ENCODE measurements around the gene JMJD8.

Gene JMJD8, protein sequence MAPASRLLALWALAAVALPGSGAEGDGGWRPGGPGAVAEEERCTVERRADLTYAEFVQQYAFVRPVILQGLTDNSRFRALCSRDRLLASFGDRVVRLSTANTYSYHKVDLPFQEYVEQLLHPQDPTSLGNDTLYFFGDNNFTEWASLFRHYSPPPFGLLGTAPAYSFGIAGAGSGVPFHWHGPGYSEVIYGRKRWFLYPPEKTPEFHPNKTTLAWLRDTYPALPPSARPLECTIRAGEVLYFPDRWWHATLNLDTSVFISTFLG

DNA sequence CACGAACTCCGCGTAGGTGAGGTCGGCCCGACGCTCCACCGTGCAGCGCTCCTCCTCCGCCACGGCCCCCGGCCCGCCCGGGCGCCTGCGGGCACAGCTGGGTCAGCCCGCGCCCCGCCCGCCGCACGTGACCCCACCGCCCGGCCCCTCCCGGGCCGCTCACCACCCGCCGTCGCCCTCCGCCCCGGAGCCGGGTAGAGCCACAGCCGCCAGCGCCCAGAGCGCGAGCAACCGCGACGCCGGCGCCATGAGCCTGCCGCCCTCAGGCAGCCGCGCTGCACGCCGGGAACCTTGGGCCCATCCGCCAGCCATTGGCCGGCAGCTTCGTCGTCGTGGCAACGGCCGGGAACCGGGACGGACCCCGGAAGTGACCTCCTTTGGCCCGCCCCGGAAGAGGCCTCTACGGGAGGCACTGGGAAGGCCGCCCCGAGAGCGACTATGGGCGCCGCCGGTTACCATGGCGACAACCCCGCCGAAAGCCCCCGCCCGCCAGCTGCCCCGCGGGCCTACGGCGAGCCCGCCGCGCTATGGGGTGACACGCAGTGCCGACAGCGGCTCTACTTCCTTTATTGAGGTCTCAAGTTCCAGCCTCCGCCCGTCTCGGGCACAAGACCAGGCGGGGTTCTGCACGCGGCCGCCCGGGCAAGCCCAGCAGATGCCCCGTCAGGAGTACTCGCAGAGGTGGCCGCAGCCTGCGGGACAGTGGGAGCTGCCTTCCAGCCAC lies at the start of gene JMJD8:
TSS of gene JMJD8 (minus strand) at position 264 of the 724 bp plus-strand sequence. CDS start at position 249, 15 bp downstream.
- DNase-seq: peak; percentile 95 to 98

DNA sequence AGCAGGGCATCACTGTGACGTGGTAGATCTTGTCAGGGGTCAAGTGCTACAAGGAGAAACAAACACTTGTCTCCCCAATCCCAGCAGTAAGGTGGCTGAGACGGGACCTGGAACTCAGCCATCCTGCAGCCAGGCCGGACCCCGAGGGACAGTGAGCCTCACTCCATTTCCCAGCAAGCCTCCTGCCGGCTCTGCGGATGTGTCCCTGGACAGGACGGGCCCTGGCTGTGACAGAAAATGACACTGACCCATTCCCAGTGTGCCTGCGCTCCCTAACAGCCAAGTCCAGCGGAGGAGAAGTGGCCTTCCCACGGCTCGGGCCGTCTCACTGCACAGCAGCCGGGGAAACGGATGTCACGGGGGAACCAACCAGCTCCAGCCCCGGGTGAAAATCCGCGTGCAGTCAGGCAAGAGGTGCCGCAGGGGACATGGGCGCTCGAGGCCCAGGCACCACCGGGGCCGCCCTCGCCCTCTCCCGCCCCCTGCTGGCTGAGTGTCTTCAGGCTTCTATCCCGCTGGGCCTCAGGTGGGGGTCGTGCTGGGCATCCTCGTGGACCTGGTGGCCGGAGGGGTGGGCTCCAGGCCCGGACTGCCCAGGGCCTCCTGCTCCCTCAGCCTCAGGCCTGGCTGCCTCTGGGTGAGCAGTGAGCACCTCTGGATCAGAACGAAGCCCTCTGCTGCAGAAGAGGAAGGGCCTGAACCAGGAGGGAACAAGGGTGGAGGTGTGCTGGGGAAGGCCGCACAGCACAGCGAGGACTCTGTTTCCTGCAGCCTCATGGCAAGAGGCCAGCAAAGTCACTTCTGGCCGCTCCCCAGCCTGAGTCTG lies 49.5 kb upstream of the JMJD8 start:
- no peak for DNase-seq

DNA sequence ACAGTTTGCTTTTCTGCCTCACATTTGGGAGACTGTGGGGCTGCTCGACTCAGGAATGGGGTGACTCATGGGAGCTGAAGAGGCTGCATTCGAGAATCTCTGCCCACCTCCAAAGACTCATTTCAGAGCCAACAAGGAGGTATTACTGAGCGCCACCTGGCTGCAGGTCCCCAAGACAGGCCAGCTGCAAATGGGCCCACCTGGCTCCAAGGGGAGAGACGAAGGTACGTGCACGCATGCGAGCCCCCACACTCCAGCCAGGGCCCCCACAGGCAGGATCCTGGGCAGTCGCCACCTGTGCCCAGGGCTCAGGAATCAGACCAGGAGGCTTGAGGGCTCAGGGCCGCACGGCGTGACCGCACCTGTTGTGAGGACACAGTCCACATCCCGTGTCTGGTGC lies 48.8 kb upstream of the JMJD8 start:
- DNase-seq: no peak

DNA sequence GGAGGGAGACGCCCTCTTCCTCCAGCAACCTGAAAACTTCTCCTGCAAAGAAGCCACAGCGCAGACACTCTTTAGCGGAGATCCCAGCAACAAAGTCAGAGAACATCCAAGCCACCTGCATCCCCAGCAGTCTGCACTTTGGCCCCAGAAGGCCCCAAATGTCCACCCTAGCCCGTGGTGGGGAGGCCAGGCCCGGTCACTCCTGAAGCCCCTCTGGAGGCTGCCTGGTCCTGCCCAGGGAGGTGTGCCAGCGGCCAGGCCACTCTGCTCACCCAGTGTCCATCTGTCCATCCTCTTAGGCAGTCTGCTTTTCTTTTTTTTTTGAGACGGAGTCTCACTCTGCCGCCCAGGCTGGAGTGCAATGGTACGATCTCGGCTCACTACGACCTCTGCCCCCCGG lies 48.2 kb upstream of the JMJD8 start:
- DNase-seq: no peak

DNA sequence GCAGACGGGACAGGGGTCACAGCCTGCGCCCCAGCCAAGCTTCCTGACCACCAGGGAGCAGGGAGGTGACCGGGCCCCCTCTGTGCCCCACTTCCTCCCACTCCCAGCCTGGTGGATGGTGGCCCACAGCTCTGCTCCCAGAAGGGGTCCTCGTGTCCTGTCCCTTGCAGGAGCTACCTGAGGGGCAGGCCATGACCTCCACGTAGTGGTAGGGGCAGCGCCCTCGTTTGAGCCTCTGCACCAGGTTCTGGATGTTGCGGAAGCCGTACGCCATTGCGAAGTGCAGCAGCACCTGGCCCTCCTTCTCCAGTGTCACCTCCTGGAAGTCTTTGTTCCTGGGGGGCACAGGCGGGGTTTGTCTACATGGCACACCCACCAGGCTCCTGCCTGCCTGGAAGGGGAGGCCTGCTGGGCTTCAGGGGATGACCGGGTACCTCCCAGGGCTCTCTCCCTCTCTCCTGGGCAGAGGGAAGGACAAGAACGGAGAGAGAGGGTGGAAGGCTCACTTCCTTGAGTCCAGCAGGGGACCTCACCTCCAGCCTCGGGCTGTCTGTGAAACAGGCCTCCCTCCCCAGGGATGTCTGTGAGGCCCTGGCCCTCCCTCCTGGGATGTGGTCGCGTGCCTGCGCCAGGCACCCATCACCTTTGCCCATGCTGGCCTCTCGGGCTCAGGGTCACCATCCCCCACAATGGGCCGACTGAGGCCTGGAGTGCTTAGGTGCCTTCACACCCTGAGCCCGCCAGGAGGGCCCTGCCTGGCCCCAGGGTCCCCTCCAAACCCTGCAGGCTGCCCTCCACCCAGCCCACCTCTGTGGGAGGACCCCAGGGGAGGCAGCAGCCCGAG lies 46.8 kb upstream of the JMJD8 start:
- DNase-seq: no peak

DNA sequence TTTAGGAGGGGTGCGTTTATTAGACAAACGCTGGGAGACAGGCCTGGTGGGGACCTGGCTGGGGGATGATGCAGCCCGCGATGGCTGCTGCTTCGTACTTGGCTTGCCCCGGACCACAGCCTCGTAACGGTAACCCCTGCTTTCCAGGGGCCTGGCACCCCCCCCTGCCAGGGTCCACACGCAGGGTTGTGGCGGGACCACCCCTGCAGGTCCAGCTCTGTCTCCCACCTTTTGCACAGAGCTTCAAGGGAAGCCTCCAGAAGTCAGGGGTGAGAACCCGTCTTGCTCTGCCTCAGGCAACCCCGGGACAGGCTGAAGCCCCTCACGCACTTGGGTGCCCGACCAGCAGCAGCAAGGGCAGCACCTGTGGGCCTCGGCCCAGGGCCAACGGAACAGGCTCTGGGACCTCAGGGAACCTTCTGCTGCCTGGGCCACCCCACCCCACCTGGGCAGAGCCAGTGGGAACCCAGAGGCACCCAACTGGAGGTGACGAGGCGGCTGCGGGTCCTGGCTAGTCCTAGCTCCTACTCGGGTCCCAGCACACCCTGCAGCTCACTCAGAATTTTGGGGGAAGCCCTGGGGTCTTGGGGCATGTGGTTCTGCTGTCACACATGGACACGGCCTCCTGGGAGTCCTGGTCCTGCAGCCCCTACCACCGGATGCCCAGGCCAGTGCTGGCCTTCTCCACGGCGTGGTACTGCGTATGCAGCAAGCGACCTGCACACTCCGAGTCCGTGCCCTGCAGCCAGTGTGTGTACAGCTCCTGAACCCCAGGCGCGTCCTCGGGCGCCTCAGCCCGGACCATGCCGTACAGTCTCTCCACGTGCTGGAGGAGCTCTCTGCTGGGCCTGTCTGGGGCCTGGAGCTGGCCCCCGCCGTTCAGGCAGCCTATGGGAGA lies 45.9 kb upstream of the JMJD8 start:
- no peak for DNase-seq

DNA sequence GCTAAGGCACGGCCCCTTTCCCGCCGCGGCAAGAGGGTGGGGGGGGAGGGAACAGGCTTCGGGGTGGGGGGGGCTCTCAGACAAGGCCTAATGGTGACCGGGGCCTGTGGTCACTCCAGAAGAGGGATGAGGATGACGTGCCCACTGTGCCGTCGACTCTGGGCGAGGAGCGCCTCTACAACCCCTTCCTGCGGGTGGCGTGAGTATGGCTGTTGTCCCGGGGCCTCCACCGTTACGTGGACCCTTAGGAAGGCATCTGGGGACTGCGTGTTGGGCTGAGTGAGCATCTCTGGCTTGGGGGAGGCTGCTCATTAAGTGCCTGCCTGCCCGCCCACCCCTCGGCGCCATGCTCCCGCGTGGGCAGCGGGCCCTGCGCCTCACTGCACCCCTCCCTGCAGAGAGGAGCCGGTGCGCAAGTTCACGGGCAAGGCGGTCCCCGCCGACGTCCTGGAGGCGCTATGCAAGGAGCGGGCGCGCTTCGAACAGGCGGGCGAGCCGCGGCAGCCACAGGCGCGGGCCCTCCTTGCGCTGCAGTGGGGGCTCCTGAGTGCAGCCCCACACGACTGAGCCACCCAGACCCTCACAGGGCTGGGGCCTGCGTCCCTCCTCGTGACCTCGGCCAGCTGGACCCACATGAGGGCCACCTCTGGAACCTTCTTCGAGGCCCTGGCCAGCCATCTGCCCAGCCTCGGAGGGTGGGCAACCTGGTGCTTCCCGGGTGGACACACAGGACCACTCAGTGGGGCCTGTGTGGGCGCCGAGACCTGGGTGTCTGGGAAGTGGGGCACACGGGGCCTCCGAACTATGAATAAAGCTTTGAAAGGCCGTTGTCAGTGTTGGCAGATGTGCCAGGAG lies 45.0 kb upstream of the JMJD8 start:
- no peak for DNase-seq

DNA sequence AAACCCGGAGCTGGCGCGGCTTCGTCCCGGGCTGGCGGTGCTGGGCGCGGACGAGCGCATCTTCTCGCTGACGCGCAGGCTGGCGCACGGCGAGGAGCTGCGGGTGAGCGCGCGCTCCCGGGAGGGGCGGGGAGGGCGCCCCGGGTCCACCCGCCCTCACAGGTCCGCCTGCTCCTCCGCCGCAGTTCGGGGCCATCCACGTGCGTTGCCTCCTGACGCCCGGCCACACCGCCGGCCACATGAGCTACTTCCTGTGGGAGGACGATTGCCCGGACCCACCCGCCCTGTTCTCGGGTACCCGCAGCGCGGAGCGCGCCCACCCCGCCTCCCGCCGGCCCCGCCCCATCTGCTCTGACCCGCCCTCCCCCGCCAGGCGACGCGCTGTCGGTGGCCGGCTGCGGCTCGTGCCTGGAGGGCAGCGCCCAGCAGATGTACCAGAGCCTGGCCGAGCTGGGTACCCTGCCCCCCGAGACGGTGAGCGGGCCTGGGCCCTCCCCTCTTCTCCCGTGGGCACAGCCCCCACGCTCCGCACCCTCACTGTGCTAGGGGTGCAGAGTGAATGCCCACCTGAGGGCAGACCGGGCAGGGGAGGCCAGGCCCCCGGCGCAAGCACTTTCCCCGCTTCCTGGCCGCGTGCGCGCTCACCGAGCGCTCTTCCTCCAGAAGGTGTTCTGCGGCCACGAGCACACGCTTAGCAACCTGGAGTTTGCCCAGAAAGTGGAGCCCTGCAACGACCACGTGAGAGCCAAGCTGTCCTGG lies 44.2 kb upstream of the JMJD8 start:
- peak; percentile 27 to 56 for DNase-seq

DNA sequence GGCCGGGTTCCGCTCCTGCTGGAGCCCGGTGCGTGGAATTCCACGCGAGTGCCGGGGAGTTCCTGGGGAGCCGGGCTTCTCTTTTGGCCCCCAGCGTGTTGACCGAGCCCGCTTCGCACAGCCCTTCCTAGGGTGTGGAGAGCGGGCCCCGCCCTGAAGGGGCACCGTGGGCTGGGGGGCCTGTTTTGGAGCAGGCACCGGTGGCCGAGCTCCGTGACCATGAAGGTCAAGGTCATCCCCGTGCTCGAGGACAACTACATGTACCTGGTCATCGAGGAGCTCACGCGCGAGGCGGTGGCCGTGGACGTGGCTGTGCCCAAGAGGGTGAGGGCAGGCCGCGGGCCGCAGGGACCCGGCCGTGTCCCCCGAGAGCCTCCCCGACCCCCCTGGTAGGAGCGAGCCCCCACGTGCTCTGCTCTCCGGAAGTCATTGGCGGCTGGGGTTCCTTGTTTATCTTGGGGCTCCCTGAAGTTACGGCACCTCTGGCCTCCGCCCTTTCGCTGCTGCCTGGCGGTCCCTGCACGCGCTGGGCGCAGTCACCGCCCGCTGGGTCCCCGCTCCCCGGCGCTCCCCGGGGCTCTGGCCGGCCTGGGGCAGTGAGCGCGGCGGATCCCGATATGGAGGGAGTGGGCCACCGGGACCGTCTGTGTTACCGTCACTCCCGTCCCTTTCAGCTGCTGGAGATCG lies 43.3 kb upstream of the JMJD8 start:
- DNase-seq: peak; percentile 31 to 55

DNA sequence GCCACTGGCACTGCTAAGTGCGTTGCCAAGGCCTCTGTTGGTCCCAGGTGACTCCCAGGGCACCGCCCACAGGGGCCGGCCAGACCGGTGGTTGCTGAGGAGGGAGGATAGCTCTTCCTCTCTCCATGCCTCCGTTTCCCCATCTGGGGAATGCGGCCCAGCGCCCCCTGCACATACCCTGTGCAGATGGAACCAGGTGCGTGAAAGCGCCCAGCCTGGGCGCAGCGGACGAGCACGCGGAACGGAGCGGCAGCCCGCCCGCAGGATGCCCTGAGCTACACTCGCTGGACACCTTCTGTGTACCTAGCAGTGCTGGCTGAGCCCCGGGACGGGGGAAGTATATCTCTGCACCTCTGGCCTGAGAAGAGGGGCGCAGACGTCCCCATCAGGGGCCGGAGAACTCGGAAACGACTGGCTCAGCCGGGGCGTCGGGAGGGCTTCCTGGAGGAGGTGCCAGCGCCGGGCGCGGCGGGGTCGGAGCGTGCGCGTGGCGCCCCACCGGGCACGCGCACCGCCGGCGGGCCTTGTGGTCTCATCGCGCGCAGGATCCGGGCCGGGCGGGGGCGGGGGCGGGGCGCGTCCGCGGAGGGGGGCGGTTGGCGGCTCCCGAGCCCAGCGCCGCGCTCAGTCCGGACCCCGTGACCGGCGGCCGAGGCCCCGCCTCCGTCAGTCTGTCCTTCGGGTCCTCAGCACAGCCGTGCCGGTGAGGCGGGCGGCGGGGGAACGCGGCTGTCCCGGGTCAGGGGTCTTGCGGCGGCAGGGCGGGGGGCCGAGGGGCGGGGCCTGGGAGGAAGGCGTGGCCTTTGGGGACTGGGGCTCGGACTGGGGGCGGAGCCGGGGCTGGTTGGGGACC lies 42.5 kb upstream of the JMJD8 start, which contains the start of the genes CCDC78 and HAGHL:
TSS of gene CCDC78 (minus strand) at position 6 of the 853 bp plus-strand sequence. CDS start 76 bp downstream, outside the sequence.
TSS of gene HAGHL (plus strand) at position 669 of the 853 bp plus-strand sequence. CDS start 404 bp downstream, outside the sequence.
- peak; percentile 16 to 42 for DNase-seq

DNA sequence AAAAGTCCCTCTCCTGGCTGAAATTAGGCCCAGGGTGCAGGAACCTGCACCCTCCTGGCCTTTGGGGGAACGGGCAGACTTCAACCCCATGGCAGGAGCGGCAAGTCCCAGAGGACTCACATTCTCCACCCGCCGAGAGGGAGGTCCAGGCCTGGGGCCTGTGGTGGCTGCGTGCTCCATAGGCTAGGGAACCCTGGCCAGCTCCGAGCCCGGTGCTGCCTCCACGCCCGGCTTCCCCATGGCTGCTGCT lies 42.0 kb upstream of the JMJD8 start:
- no peak for DNase-seq

DNA sequence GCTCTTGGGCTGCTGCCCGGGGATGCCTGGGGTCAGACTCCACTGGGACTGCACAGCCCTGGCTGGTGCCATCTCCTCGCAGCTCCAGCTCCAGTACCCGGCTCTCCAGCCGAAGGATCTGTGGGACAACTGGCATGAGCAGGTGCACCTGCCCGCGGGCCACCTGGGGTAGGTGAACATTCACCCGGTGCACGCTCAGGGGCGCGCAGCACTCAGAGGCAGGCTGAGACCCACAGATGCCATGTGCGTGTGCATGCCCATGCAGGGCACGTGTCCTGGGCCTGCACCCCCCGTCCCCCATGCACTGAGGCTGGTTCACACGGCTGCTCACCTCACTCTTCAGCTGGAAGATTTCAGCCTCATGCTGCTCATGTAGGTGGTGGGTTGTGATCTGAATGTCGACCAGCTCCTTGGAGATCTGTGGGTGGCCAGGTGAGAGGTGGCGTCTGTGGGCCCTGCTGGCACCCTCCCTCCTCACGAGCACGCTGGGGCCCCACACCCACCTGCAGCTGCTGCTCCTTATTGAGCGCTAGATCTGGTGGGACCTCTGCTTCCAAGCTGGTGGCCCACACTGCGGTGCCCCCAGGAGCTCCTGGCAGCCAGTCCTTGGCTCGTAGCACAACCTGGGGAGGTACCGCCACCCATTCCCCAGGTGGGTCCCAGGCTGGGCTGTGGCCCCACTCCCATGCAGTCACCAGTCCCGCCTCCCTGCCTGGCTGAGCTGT lies 41.5 kb upstream of the JMJD8 start:
- no peak for DNase-seq

DNA sequence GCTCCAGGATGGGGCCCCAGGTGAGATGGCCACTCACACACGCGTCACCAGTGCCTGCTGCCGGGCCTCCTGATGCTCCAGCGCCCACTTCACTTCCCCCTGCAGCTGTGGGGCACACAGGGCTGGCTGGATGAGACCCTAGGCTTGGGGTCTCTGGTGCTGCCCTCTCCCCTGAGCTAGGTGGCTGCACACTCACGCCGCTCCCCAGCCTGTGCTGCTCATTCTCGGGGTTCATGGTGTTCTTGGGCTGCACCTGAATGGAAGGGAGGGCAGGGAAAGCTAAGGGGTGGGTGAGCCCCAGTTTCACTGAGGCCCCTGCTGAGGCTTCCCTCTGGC lies 40.9 kb upstream of the JMJD8 start:
- DNase-seq: no peak

DNA sequence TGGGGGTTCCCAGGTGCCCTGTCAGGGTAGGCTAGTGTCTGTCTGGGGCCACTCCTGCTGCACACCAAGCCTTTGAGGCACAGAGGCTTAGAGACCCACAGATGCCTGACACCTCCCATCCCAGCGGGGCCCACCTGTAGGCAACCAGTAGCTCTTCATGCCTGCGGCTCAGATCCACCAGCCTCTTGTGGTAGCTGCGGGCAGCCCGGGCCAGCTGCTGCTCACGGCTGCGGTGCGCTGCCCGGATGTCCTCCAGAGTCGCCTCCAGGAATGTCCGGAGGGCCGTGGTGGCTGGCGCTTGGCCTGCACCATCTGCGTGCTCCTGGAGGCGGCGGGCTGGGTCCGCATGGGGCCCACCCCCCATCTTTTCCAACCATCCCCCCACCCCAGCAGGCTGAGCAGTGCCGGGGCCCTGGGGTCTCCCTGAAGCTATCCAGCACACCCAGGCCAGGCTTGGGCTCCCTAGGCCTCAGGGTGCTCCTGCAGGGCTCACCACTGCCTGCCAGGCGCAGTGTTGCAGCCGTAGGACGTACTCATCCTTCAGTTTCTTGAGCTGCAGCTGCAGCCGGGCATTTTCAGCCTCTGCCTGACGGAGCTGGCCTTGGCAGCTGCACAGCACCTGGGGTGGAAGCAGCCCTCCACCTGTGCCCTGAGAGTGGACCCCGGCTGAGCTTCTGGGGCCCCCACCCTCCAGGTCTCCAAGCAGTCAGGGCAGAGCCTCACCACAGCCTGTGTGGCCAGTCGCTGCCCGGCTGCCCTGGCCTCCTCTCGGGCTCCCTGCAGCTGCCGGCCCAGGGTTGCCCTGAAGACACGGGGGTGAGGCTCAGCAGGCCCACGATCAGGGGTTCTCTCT lies 40.3 kb upstream of the JMJD8 start:
- DNase-seq: no peak

DNA sequence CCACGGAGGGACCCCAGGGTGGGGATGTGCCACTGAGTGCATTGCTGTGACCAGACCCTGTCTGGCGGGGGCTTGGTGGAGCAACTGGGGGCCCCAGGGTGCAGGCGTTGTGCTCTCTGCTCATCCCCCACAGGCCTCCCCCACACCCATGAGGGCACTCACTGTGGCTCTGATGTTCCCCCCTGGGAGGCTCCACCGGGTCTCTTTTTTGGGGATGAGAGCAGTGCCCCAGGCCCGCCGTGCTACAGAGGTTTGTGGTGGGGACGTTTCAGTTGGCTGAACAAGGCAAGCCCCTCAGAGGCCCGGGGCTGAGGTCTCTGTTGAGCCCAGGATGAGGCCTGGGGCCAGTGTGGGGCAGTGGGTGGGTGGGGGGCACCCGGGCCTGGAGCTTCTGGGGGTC lies 39.6 kb upstream of the JMJD8 start:
- DNase-seq: no peak

DNA sequence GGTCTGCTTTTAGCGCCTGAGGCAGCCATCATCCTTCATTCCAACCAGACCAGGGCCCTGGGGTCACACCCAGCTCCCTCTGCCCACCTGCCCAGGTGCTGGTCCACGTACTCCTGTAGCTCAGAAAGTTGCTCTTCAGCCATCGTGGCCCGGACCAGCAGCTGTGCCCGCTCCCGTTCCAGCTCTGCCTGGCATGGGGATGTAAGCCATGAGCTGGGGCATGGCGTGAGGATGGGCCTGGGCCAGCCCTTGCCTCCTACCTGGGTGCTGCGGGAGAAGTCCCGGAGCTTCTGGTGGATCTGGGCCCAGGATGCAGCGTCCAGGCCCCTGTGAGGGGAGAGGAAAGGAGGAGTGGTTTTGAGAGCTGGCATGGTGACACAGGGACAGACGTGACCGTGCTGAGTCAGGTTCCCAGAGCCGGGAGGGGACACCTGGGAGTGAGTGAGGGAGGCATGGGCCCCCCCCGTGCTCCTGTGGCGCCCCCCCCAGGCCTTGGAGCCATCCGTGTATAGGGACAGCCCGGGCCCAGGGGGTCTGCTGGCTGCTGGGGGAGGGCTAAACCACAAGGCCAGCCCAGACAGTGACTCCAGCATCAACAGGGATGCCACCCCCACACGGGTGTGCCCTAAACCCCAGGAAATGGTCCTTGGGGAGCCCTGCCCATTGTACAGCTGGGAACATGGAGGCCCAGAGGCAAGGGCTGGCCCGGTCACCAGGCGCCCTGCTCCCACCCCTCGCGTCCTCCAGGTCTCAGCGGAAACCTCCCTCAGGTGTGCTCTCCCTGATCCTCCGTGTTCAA lies 38.9 kb upstream of the JMJD8 start:
- no peak for DNase-seq
